ENCODE results near the gene PECR. TPM values are rescaled to one million over a fixed set of nuclear protein-coding genes. Genes with fewer than 3 reads are reported as not detected.

PECR gene
- total and polyA plus RNA-seq, 2 of the 13 experiments (the other 11 are each of a cell fraction or from before 2014, with no cell fraction given) = 151 to 153 TPM

GRCh38 chr2:216081487-216082116 lies at the start of gene PECR, which contains the start of gene TMEM169 (continued):
- TF ChIP-seq TMF1 (CRISPR knock-in tag; IDR thresholded peaks at IDR 0.05; ENCODE audit: low read depth) (peak; percentile 96; the same call in 1 of the 2 replicates), NCOA1 (CRISPR knock-in tag; IDR thresholded peaks at IDR 0.05) (peak; percentile 87), RBM39 (IDR thresholded peaks at IDR 0.05; ENCODE audit: low read depth, low read length, poor library complexity, severe bottlenecking) (peak; percentile 34), ZNF670 (CRISPR knock-in tag; IDR thresholded peaks at IDR 0.05; ENCODE audit: borderline replicate concordance) (peak; percentile 95), ZNF34 (CRISPR knock-in tag; IDR thresholded peaks at IDR 0.05; ENCODE audit: borderline replicate concordance) (no peak; the same call in 1 of the 2 replicates), KLF16 (CRISPR knock-in tag; IDR thresholded peaks at IDR 0.05) (peak in 1 of 2 experiments; percentile 96; a peak in 3 of 4 replicates), ZNF274 (CRISPR knock-in tag; IDR thresholded peaks at IDR 0.05) (peak; percentile 93), ZMYM3 (CRISPR knock-in tag; IDR thresholded peaks at IDR 0.05) (peak; percentile 70; the same call in 1 of the 2 replicates), NFRKB (IDR thresholded peaks at IDR 0.05) (no peak), ZNF766 (CRISPR knock-in tag; IDR thresholded peaks at IDR 0.05; ENCODE audit: borderline replicate concordance) (peak; percentile 51; the same call in 1 of the 2 replicates), GABPA (IDR thresholded peaks at IDR 0.05; ENCODE audit: low read depth, low read length) (no peak), GABPA (CRISPR knock-in tag; IDR thresholded peaks at IDR 0.05; ENCODE audit: low read depth) (no peak), ZNF788 (CRISPR knock-in tag; IDR thresholded peaks at IDR 0.05; ENCODE audit: borderline replicate concordance) (peak; percentile 98)
- TF ChIP-seq, protein P1, sequence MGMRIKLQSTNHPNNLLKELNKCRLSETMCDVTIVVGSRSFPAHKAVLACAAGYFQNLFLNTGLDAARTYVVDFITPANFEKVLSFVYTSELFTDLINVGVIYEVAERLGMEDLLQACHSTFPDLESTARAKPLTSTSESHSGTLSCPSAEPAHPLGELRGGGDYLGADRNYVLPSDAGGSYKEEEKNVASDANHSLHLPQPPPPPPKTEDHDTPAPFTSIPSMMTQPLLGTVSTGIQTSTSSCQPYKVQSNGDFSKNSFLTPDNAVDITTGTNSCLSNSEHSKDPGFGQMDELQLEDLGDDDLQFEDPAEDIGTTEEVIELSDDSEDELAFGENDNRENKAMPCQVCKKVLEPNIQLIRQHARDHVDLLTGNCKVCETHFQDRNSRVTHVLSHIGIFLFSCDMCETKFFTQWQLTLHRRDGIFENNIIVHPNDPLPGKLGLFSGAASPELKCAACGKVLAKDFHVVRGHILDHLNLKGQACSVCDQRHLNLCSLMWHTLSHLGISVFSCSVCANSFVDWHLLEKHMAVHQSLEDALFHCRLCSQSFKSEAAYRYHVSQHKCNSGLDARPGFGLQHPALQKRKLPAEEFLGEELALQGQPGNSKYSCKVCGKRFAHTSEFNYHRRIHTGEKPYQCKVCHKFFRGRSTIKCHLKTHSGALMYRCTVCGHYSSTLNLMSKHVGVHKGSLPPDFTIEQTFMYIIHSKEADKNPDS (CRISPR knock-in tag; IDR thresholded peaks at IDR 0.05) = peak; percentile 92; the same call in 1 of the 2 replicates
